SW480 (cell line): ENCODE measurements around the gene SLC25A23.
A peak's percentile ranks its signal among the peaks of the same experiment; 100 is the strongest.
"Not testable (repeated sequence)": the region's sequence is repeated elsewhere in the genome, so short reads cannot be mapped to it uniquely, and the experiment has no call there.

Source experiments
- DNase-seq: peaks from one replicate; pipeline ENCODE4 v3.0.0-alpha.2; 2016; ENCODE audit warnings: low spot score

Gene SLC25A23

GRCh38 chr19:6459262-6460098 is at the start of gene SLC25A23:
TSS of gene SLC25A23 (minus strand) at chr19:6459792. CDS start at chr19:6459628, 164 bp downstream.
- peak; percentile 50 for DNase-seq

DNA sequence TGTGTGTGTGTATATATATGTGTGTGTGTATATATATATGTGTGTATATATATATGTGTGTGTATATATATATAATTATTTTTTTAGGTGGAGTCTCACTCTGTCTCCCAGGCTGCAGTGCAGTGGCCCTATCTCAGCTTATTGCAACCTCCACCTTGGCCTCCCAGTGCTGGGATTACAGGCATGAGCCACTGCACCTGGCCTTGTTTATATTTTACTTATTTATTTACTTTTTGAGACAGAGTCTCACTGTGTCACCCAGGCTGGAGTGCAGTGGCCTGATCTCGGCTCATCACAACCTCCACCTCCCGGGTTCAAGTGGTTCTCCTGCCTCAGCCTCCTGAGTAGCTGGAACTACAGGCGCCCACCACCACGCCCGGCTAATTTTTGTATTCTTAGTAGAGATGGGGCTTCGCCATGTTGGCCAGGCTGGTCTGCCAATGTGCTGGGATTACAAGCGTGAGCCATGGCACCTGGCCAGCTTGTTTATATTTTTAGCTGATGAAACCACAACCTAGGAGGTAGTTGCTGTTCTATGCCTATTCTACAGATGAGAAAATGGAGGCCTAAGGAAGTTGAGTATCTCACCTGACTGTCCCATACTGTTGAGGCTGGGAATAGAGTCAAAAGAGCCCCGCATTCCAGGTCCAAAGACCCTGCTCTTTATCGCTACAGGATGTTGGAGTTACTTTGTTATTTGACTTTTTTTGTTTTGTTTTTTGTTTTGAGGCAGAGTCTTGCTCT is 48.6 kb upstream of the SLC25A23 start:
- not testable (repeated sequence) for DNase-seq

DNA sequence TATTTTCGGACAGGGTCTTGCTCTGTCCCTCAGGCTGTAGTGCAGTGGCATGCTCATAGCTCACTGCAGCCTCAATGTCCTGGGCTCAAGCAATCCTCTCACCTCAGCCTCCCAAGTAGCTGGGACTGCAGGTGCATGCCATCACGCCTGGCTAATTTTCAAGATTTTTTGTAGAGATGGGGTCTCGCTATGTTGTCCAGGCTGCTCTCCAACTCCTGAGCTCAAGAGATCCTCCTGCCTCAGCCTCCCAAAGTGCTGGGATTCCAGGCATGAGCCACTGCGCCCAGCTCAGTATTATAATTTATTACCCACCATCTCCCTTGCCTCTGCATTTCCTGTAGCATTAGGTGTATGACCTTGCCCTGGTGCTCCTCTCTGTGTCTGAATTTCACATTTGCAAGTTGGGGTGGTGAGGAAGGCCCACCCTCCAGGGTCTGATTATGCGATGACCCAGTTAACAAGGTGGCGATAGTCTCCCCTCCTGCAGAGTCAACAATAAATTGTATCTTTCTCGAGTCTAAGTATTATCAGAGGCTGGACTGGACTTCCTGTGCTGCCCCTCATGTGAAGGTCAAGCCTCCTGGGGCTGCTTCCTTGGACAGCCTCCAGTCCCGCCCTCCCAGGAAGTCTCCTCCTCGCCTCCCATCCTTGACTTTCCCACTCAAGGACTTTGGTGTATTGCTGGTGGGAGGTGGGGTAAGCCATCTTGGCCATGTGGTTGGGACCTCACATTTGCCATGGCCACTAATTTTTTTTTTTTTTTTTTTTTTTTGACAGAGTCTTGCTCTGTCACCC is 44.0 kb upstream of the SLC25A23 start:
- no peak for DNase-seq

- DNase-seq: no peak
These were observed 42.4 kb upstream of the SLC25A23 start, which contains the start of gene TUBB4A for GRCh38 chr19:6501740-6502648. TSS of gene TUBB4A (minus strand) at chr19:6502309. CDS start at chr19:6502212, 97 bp downstream.

- DNase-seq: no peak
These were observed 41.5 kb upstream of the SLC25A23 start for GRCh38 chr19:6500837-6501739.

DNA sequence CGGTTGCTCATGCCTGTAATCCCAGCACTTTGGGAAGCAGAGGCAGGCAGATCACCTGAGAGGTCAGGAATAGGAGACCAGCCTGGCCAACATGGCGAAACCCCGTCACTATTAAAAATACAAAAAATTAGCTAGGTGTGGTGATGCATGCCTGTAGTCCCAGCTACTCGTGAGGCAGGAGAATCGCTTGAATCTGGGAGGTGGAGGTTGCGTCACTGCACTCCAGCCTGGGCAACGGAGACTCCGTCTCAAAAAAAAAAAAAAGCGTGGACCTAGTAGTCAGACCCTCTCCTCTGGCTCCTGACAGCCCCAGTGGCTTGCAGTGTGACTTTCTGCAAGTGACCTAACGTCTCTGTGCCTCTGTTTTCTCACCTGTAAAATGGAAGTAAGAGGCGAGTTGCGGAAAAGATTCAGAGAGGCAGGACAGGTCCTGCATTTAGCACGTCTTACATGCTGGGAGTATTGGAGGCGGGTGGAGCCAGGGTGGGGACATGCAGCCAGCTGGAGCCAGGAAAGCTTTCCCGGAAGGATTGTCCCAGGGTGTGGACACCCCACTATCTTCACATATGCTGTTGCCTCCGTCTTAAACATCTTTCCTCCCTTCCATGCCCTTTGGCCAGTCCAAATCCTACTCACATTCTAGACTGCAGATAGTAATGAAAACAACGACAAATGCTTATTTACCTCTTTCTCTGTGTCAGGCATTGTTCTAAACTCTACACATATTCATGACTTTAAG is 39.6 kb upstream of the SLC25A23 start:
- DNase-seq: no peak

DNA sequence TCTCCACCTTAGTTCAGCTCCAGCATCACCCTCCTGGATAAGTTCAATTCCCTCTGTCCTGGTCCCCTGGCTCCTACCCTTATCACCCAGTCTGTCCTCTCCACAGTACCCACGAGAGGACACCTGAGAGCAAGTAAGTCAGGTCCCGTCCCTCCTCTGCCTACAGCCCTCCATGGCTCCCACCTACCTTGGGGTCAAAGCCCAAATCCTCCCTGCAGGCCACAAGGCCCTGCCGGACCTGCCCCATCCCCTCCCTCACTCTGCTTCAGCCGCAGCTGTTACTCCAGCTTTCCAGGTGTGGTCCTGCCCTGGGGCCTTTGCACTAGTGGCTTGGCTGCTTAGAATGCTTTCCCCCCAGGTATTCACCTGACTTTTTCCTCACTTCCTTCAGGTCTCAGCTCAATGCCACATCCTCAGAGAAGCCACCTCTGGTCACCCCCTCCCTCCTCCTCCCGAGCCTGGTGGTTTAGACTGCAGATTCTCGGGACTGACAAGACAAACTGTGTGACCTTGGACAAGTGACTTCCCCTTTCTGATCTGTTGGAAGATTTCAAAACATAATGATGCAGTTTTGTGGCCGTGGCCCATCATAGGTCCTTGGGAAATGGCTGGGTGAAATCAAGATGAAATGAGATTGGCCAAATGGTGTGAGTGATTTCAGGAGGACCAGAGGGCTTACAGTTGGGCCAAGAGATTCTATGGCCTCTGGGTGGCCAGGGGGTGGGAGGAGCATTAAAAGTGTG is 38.9 kb upstream of the SLC25A23 start:
- no peak for DNase-seq

GRCh38 chr19:6495947-6496346 is 36.4 kb upstream of the SLC25A23 start:
- DNase-seq: no peak

DNA sequence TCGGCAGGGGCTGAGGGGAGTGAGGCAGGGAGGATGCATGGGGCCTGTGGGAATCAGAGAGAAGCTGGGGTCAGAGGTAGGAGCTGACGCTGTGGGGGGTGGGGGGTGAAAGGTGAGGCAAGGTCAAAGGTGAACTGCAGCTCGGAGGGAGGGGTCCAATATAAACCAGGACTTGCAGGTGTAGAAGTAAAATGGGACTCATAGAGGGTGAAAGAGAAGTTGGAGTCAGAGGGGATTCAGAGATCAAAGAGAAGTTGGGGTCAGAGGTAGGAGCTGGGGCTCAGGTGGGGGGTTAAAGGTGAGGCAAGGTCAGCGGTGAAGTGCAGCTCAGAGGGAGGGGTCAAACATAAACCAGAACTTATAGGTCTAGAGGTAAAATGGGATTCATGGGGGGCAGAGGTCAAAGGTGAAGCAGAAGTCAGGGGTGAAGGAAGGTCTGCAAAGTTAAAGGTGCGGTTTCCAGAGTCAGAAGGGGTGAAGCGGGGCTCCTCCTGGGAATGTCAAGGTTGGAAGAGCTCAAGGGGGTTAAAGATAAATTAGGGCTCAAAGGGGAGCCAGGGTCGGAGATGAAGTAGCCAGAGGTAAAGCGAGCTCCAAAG is 34.9 kb upstream of the SLC25A23 start:
- no peak for DNase-seq

- no peak for DNase-seq
These were observed 32.4 kb upstream of the SLC25A23 start for GRCh38 chr19:6491802-6492592.

DNA sequence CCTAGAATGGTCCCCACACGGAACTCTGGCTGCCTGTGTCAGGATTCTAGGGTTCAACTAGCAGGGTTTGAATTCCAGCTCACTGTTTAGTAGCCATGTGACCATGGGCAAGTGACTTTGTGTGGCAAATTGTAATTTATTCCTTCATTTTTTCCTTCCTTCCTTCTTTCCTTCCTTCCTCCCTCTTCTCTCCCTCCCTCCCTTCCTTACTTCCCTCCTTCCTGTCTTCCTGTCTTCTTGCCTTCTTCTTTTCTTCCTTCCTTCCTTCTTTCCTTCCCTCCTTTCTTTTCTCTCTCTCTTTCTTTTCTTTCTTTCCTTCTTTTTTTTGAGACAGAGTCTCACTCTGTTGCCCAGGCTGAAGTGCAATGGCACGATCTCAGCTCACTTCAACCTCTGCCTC is 30.5 kb upstream of the SLC25A23 start:
- no peak for DNase-seq

GRCh38 chr19:6489278-6490061 is 29.9 kb upstream of the SLC25A23 start:
- no peak for DNase-seq

DNA sequence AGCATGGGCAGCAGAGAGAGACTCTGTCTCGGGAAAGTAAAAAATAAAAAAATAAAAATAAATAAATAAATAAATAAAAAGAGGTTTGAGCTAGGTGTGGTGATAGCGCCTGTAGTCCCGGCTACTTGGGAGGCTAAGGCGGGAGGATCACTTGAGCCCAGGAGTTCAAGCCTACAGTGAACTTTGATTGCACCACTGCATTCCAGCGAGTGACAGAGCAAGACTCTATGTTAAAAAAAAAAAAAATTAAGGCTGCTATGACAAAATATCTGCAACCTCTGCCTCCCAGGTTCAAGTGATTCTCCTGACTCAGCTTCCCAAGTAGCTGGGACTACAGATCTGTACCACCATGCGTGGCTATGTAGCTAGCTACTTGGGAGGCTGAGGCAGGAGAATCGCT is 25.2 kb upstream of the SLC25A23 start:
- DNase-seq: no peak

DNA sequence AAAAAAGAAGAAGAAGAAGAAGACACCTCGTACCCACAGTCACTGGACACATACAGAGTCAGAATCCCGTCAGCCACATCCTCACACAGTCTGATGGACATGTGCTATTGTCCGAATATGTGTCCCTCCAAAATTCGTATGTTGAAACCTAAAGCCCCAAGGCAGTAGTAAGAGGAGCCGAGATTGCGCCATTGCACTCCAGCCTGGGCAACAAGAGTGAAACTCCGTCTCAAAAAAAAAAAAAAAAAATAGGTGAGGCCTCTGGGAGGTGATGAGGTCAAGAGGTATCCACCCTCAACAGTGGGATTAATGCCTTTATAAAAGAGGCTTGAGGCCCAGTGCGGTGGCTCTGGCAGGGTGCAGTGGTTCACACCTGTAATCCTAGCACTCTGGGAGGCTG is 24.6 kb upstream of the SLC25A23 start:
- no peak for DNase-seq

- no peak for DNase-seq
These were observed 23.6 kb upstream of the SLC25A23 start for GRCh38 chr19:6483235-6483634.

DNA sequence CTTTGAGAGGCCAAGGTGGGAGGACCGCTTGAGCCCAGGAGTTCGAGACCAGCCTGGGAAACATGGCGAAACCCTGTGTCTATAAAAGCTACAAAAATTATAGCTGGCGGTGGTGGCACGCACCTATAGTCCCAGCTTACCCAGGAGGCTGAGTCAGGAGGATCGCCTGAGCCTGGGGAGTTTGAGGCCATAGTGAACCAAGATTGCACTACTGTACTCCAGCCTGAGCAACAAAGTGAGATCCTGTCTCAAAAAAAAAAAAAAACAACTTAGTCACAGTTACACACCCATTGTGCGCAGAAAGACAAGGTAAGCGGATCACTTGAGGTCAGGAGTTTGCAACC is 22.7 kb upstream of the SLC25A23 start:
- DNase-seq: no peak
